Common myeloid progenitor, CD34-positive (primary cell): ENCODE data around the gene SLC27A5.
"Not testable (repeated sequence)": the region's sequence is repeated elsewhere in the genome, so short reads cannot be mapped to it uniquely, and the experiment has no call there.

Source experiments
- CTCF ChIA-PET: fragments of 350-600 bp; sonication (Branson Sonifier 250); formaldehyde crosslinking; loops from one replicate; lab custom pipeline; 2021; ENCODE audit warnings: antibody characterized with exemption; lab: Charles Lee
- POLR2A ChIA-PET: fragments of 350-600 bp; sonication (Branson Sonifier 250); formaldehyde crosslinking; loops from one replicate; lab custom pipeline; 2021; ENCODE audit warnings: antibody characterized with exemption; lab: Charles Lee
- DNase-seq, 3 donors: peaks; one replicate each; pipeline versions ENCODE4 v3.0.0 to v3.0.0-alpha.2; 2013
- H3K27ac ChIP-seq, 2 experiments: 1 replicate in 1 of 2; 2 replicates in 1 of 2; pipeline ENCODE4 v1.7.0; 2013; ENCODE audit warnings: inconsistent platforms in 2 of 2, low read length in 2 of 2, mild to moderate bottlenecking in 2 of 2, low read depth in 1 of 2, moderate library complexity in 1 of 2; ENCODE audit not compliant: severe bottlenecking in 2 of 2, insufficient read depth in 1 of 2, poor library complexity in 1 of 2
- H3K27me3 ChIP-seq, 5 experiments: replicated peaks in 2 of 5; 1 replicate in 3 of 5; 2 replicates in 2 of 5; pipeline versions ENCODE4 v1.6.1 to v1.7.0; 2013; ENCODE audit warnings: low read length in 4 of 5, mild to moderate bottlenecking in 2 of 5, moderate library complexity in 2 of 5, inconsistent platforms in 1 of 5; ENCODE audit not compliant: insufficient read depth in 5 of 5, control insufficient read depth in 4 of 5
- H3K36me3 ChIP-seq, 4 experiments: 1 replicate in 2 of 4; 2 replicates in 2 of 4; pipeline versions ENCODE4 v1.6.1 to v1.7.0; 2013; ENCODE audit warnings: low read length in 3 of 4, control low read depth in 1 of 4, mild to moderate bottlenecking in 1 of 4; ENCODE audit not compliant: control insufficient read depth in 4 of 4, insufficient read depth in 4 of 4
- H3K4me1 ChIP-seq, 4 experiments: 1 replicate in 3 of 4; 2 replicates in 1 of 4; pipeline versions ENCODE4 v1.6.1 to v1.7.1; 2013; ENCODE audit warnings: low read length in 3 of 4, mild to moderate bottlenecking in 3 of 4, control low read depth in 1 of 4, inconsistent platforms in 1 of 4, moderate library complexity in 1 of 4; ENCODE audit not compliant: control insufficient read depth in 4 of 4, insufficient read depth in 4 of 4; ENCODE audit errors: control extremely low read depth in 1 of 4
- H3K4me3 ChIP-seq, 7 experiments: 1 replicate in 4 of 7; 2 replicates in 3 of 7; pipeline versions ENCODE4 v1.5.1 to v1.7.0; 2013; ENCODE audit warnings: mild to moderate bottlenecking in 7 of 7, low read length in 6 of 7, moderate library complexity in 6 of 7, inconsistent platforms in 2 of 7, low read depth in 2 of 7, control low read depth in 1 of 7; ENCODE audit not compliant: insufficient read depth in 4 of 7, control insufficient read depth in 1 of 7; ENCODE audit errors: extremely low read depth in 1 of 7
- H3K9me3 ChIP-seq, 5 experiments: 1 replicate in 4 of 5; 2 replicates in 1 of 5; pipeline versions ENCODE4 v1.6.1 to v1.7.1; 2013; ENCODE audit warnings: low read length in 4 of 5, mild to moderate bottlenecking in 2 of 5, inconsistent platforms in 1 of 5, low read depth in 1 of 5, moderate library complexity in 1 of 5; ENCODE audit not compliant: control insufficient read depth in 4 of 5, insufficient read depth in 2 of 5; ENCODE audit errors: control extremely low read depth in 1 of 5
- WGBS: methylation state at CpG from one replicate; pipeline ENCODE4 v1.1.5; 2013; ENCODE audit not compliant: insufficient coverage; 5-methylcytosine and 5-hydroxymethylcytosine counted together

The SLC27A5 gene

GRCh38 chr19:58475714-58476497 lies 35.9 kb downstream of the SLC27A5 start, which contains the start of gene ZNF446:
TSS of gene ZNF446 (plus strand) at chr19:58476352. CDS start at chr19:58477219, 867 bp downstream.
- Histone ChIP-seq H3K9me3 (no peaks in the 10 kb centered on the region), H3K27me3 (no peaks in the 10 kb centered on the region), H3K36me3 (peaks cover 0 to 43% (median 22%) of the 10 kb centered on the region in 4 experiments), H3K4me1 (peaks cover 7 to 25% (median 21%) of the 10 kb centered on the region in 4 experiments), H3K4me3 (peak within 1 kb of the TSS; percentile 51 to 89 (median 76)), H3K27ac (peak within 1 kb of the TSS; percentile 72 to 88)
- under 1% methylated on average over 64 of the region's 64 CpGs for WGBS
- CTCF ChIA-PET: interaction anchor here (1.4 kb wide), 1 partner anchor 17 kb away, joined by 3 read pairs; no protein-coding TSS in a partner anchor
- POLR2A ChIA-PET: interaction anchor here (0.6 to 1.4 kb wide), 4 partner anchors 36 to 1236 kb away, joined by 3 to 5 read pairs (median 3); partner anchors contain the start of genes ZNF132 and ZNF497
- DNase-seq: peak; percentile 98 to 100 (median 99)

GRCh38 chr19:58474997-58475713 lies 36.6 kb downstream of the SLC27A5 start:
- DNase-seq: peak in 1 of 3 donors; percentile 55
- peaks cover 0 to 41% (median 18%) of the 10 kb centered on the region in 4 experiments for H3K36me3 ChIP-seq
- ChIA-PET POLR2A (interaction anchor here (0.6 to 1.0 kb wide), 3 partner anchors 35 to 1235 kb away, joined by 3 to 5 read pairs (median 3); partner anchors contain the start of genes ZBTB45 and ZNF132), CTCF (no interaction called here)
- peak overlapping the region; percentile 66 to 88 for H3K27ac ChIP-seq
- 24% methylated on average over 26 of the region's 27 CpGs for WGBS
- H3K4me3 ChIP-seq: peak overlapping the region; percentile 51 to 89 (median 76)
- peaks cover 7 to 25% (median 21%) of the 10 kb centered on the region in 4 experiments for H3K4me1 ChIP-seq
- no peaks in the 10 kb centered on the region for H3K9me3 ChIP-seq
- no peaks in the 10 kb centered on the region for H3K27me3 ChIP-seq

GRCh38 chr19:58474291-58474996 lies 37.3 kb downstream of the SLC27A5 start:
- Histone ChIP-seq H3K4me3 (peak overlapping the region in 3 of 7 experiments; percentile 74 to 89 (median 76)), H3K27ac (peak overlapping the region in 1 of 2 experiments; percentile 88), H3K27me3 (no peaks in the 10 kb centered on the region), H3K4me1 (peaks cover 7 to 25% (median 21%) of the 10 kb centered on the region in 4 experiments), H3K9me3 (no peaks in the 10 kb centered on the region), H3K36me3 (peaks cover 0 to 44% (median 23%) of the 10 kb centered on the region in 4 experiments)
- ChIA-PET POLR2A (interaction anchor here (0.7 kb wide), 1 partner anchor 45 kb away, joined by 5 read pairs; the partner anchor contains the start of gene ZBTB45), CTCF (no interaction called here)
- DNase-seq: no peak
- 93% methylated on average over 11 of the region's 12 CpGs for WGBS

- H3K9me3 ChIP-seq: no peaks in the 10 kb centered on the region
- POLR2A ChIA-PET: no interaction called here
- no peak overlapping the region for H3K4me3 ChIP-seq
- no peak overlapping the region for H3K27ac ChIP-seq
- peaks cover 7 to 25% (median 21%) of the 10 kb centered on the region in 4 experiments for H3K4me1 ChIP-seq
- H3K27me3 ChIP-seq: no peaks in the 10 kb centered on the region
- peaks cover 0 to 43% (median 26%) of the 10 kb centered on the region in 4 experiments for H3K36me3 ChIP-seq
- CTCF ChIA-PET: interaction anchor here (1.0 kb wide), 1 partner anchor 28 kb away, joined by 3 read pairs; no protein-coding TSS in a partner anchor
- no peak for DNase-seq
Measured at GRCh38 chr19:58473775-58474174, 38.0 kb downstream of the SLC27A5 start.

GRCh38 chr19:58471736-58472135 lies 40.1 kb downstream of the SLC27A5 start:
- H3K4me3 ChIP-seq: no peak overlapping the region
- no peak overlapping the region for H3K27ac ChIP-seq
- peaks cover 6 to 28% (median 27%) of the 10 kb centered on the region in 4 experiments for H3K4me1 ChIP-seq
- DNase-seq: no peak
- H3K36me3 ChIP-seq: peaks cover 0 to 42% (median 25%) of the 10 kb centered on the region in 4 experiments
- H3K27me3 ChIP-seq: no peaks in the 10 kb centered on the region
- no peaks in the 10 kb centered on the region for H3K9me3 ChIP-seq
- ChIA-PET CTCF (no interaction called here), POLR2A (no interaction called here)
- 97% methylated on average over 39 of the region's 39 CpGs for WGBS

GRCh38 chr19:58470837-58471543 lies 40.8 kb downstream of the SLC27A5 start:
- POLR2A ChIA-PET, CTCF ChIA-PET, H3K27ac ChIP-seq, DNase-seq, H3K9me3 ChIP-seq, H3K27me3 ChIP-seq, H3K4me3 ChIP-seq: not testable (repeated sequence)
- Histone ChIP-seq H3K36me3 (peaks cover 0 to 42% (median 25%) of the 10 kb centered on the region in 4 experiments), H3K4me1 (peaks cover 4 to 28% (median 26%) of the 10 kb centered on the region in 4 experiments)
- 94% methylated on average over 12 of the region's 53 CpGs for WGBS
